Measurements from ENCODE around the gene MPC1.
A peak's percentile ranks its signal among the peaks of the same experiment; 100 is the strongest.
"Not testable (repeated sequence)": the region's sequence is repeated elsewhere in the genome, so short reads cannot be mapped to it uniquely, and the experiment has no call there.

Gene MPC1

GRCh38 chr6:166348305-166348949 lies 34.3 kb downstream of the MPC1 start:
- DNase-seq (ENCODE audit: low read depth in 1 of 2, low spot score in 1 of 2) = no peak

- no peak for DNase-seq (ENCODE audit: low read depth in 1 of 2, low spot score in 1 of 2)
Observed at GRCh38 chr6:166346965-166347364, 35.8 kb downstream of the MPC1 start.

GRCh38 chr6:166346449-166346848 lies 36.3 kb downstream of the MPC1 start:
- no peak for DNase-seq (ENCODE audit: low read depth in 1 of 2, low spot score in 1 of 2)

GRCh38 chr6:166345672-166346071 lies 37.1 kb downstream of the MPC1 start:
- not testable (repeated sequence) for DNase-seq (ENCODE audit: low read depth in 1 of 2, low spot score in 1 of 2)

GRCh38 chr6:166344921-166345320 lies 37.8 kb downstream of the MPC1 start:
- DNase-seq (ENCODE audit: low read depth in 1 of 2, low spot score in 1 of 2) = not testable (repeated sequence)

GRCh38 chr6:166344240-166344639 lies 38.5 kb downstream of the MPC1 start:
- no peak for DNase-seq (ENCODE audit: low read depth in 1 of 2, low spot score in 1 of 2)

- no peak for DNase-seq (ENCODE audit: low read depth in 1 of 2, low spot score in 1 of 2)
Observed at GRCh38 chr6:166343150-166343487, 39.6 kb downstream of the MPC1 start.

- DNase-seq (ENCODE audit: low read depth in 1 of 2, low spot score in 1 of 2) = peak; percentile 32 to 63
Observed at GRCh38 chr6:166342349-166343149, 40.2 kb downstream of the MPC1 start, which contains the start of gene SFT2D1. TSS of gene SFT2D1 (minus strand) at chr6:166342545. CDS start at chr6:166342481, 64 bp downstream.

- no peak for DNase-seq (ENCODE audit: low read depth in 1 of 2, low spot score in 1 of 2)
Observed at GRCh38 chr6:166341977-166342348, 40.8 kb downstream of the MPC1 start.

- no peak for DNase-seq (ENCODE audit: low read depth in 1 of 2, low spot score in 1 of 2)
Observed at GRCh38 chr6:166341464-166341863, 41.3 kb downstream of the MPC1 start.

GRCh38 chr6:166338854-166339253 lies 43.9 kb downstream of the MPC1 start:
- no peak for DNase-seq (ENCODE audit: low read depth in 1 of 2, low spot score in 1 of 2)

- DNase-seq (ENCODE audit: low read depth in 1 of 2, low spot score in 1 of 2) = no peak
Observed at GRCh38 chr6:166336847-166337246, 45.9 kb downstream of the MPC1 start.

GRCh38 chr6:166335378-166336302 lies 47.1 kb downstream of the MPC1 start:
- DNase-seq (ENCODE audit: low read depth in 1 of 2, low spot score in 1 of 2) = no peak

- no peak for DNase-seq (ENCODE audit: low read depth in 1 of 2, low spot score in 1 of 2)
Observed at GRCh38 chr6:166334878-166335277, 47.9 kb downstream of the MPC1 start.

GRCh38 chr6:166333172-166333995 lies 49.4 kb downstream of the MPC1 start:
- no peak for DNase-seq (ENCODE audit: low read depth in 1 of 2, low spot score in 1 of 2)

GRCh38 chr6:166331503-166332415 lies 51.0 kb downstream of the MPC1 start:
- DNase-seq (ENCODE audit: low read depth in 1 of 2, low spot score in 1 of 2) = no peak

- DNase-seq (ENCODE audit: low read depth in 1 of 2, low spot score in 1 of 2) = no peak
Observed at GRCh38 chr6:166330612-166331011, 52.1 kb downstream of the MPC1 start.

GRCh38 chr6:166325383-166326042 lies 57.2 kb downstream of the MPC1 start:
- DNase-seq (ENCODE audit: low read depth in 1 of 2, low spot score in 1 of 2) = no peak

- no peak for DNase-seq (ENCODE audit: low read depth in 1 of 2, low spot score in 1 of 2)
Observed at GRCh38 chr6:166323395-166323794, 59.3 kb downstream of the MPC1 start.

Measured in activated T-helper 1 cell treated with anti-CD3 and anti-CD28 coated beads, Interleukin-2, amount 50 U/mL, for 16 hours (primary cell).